GM20431 (cell line): ENCODE data around the gene DMPK.
"Not testable (repeated sequence)": the region's sequence is repeated elsewhere in the genome, so short reads cannot be mapped to it uniquely, and the experiment has no call there.

Source experiments
- in situ Hi-C: fragments of 300-500 bp; cut with MseI, MboI; formaldehyde crosslinking; loops from one replicate; pipeline ENCODE4 v1.15.0; 2020; ENCODE audit warnings: low sequenced_read_pairs; ENCODE audit not compliant: unreplicated experiment

Gene DMPK

GRCh38 chr19:45754323-45754722 lies 28.0 kb downstream of the DMPK start:
- in situ Hi-C loops, result no loop called here

- in situ Hi-C loops, result no loop called here
Measured at GRCh38 chr19:45753548-45753947, 28.7 kb downstream of the DMPK start.

DNA sequence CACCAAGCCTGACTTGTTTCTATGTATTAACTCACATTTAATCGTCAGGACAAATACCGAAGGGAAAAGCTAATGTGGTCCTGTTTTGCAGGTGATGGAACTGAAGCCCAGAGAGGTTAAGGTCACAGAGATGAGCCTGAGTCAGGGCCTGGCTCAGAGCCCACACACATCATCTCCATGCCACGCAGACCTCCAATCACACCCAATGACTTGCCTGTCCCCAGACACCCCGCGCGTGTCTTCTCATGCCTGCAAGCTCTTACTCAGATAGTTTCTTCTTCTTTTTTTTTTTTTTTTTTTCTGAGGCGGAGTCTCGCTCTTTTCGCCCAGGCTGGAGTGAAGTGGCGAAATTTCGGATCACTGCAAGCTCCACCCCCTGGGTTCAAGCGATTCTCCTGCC lies 29.7 kb downstream of the DMPK start:
- in situ Hi-C loops, result no loop called here

DNA sequence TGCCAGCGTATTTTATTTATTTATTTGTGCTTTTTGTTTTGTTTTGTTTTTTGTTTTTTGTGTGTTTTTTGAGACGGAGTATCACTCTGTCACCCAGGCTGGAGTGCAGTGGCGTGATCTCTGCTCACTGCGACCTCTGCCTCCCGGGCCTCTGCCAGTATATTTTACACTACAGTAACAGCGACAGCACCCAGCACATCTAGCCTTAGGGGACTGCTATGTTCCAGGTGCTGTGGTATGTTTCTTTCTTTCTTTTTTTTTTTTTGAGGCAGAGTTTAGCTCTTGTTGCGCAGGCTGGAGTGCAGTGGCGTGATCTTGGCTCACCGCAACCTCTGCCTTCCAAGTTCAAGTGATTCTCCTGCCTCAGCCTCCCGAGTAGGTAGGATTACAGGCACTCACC lies 30.8 kb downstream of the DMPK start:
- in situ Hi-C loops, result not testable (repeated sequence)

DNA sequence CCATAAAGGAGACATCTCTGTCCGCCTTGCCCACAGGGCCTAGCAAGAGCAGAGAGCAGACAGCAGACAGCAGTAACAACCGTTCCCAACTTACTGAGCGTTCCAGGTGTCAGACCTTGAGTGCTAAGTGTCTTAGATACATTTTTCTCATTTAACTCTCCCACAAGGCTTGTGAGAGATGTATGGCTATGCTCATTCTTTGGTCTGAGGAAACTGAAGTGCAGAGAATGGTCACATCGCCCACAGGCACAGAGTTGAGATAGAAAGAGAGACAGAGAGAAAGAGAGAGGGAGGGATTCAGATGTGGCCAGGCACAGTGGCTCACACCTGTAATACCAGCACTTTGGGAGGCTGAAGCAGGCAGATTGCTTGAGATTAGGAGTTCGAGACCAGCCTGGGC lies 34.8 kb downstream of the DMPK start:
- in situ Hi-C loops, result no loop called here

GRCh38 chr19:45746866-45747265 lies 35.4 kb downstream of the DMPK start:
- in situ Hi-C loops, result no loop called here

DNA sequence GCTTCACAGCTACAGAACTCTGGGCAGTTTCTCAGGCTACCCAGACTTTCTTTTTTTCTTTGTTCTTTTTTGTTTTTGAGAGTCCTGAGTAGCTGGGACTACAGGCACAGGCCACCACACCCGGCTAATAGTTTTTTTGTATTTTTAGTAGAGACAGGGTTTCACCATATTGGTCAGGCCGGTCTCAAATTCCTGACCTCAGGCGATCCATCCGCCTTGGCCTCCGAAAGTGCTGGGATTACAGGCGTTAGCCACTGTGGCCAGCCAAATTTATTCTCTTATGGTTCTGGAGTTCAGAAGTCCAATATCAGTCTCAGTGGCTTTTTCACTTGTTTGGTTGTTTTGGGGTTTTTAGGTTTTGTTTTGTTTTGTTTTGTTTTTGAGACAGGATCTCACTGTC lies 36.7 kb downstream of the DMPK start:
- in situ Hi-C loops, result no loop called here

DNA sequence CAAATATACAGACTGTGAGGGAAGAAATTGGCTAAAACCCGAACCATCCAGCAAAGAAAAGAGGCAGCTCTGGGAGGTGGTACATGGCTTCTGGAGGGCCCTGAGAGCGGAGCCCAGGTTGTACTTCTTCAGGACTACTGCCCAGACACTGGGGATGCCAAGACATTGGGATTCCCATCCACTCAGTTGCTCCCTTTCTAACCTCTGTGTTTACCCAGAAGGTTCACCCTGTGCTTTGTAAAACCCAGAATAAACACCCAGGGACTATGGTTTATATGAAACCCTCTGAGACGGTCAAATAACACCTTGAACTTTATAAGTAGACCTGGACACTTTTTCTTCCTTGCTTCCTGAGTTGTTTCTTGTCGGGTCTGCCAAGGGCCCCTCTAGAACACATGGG lies 39.3 kb downstream of the DMPK start:
- in situ Hi-C loops, result no loop called here

DNA sequence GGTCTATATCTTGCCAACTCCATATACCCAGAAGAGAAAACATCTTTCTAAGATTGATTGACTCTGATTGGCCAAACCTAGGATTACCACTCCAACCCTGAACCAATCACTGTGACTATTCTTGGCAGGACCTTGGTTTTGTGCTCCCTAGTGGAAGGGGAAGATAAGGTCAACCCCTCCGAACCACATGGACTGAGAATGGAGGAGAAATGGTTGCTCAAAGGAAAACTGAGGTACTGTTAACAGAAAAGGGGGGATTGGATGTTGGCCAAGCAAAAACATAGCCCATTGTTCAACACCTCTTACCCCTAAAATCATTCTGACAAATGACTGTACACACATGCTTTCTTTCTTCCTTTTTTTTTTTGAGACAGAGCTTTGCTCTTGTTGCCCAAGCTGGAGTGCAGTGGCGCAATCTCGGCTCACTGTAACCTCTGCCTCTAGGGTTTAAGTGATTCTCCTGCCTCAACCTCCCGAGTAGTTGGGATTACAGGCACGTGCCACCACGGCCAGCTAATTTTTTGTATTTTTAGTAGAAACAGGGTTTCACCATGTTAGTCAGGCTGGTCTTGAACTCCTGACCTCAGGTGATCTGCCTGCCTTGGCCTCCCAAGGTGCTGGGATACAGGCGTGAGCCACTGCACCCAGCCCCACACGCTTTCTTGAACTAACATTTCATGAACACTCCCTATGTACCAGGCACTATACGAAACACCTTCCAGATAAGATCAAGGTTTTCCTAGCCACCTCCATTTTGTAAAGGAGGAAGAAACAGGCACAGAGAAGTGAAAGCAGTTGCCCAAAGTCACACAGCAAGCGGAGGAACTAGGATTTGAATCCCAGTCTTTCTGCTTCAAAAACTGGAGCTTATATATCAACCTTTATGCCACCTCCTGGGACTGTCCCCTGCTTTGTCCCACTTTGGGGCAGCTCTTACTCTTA lies 42.5 kb downstream of the DMPK start:
- in situ Hi-C loops, result no loop called here

DNA sequence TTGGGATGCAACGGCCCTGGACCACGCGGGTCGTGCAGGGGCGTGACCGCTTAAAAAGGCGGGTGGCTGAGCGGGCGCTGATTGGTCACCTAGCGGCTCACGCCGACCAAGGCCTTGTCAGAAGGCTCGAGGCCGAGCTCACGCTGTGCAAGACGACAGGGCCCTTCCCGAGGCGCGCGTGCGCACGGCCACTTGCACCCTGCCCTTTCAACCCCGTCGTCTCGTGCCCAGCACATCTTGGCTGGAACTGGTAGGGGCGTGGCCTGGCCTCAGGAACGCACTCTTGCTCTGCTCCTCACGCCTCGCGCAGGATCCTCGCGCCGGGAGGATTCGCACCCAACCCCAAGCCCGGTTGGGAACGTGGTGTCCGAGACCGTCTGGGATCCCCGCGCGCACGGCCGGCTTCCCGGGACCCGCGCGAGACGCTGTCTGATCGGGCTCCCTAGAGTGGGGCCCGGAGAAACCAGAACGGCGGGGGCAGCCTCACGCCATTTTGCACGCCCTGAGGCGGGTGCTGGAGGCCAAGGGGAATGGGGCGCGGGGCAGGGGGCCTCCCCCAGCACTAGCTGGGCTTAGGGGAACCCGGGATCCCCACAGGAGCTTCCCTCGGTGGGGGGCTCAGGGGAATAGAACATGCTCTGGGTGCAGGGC lies 49.0 kb downstream of the DMPK start, which contains the start of gene MEIOSIN:
MEIOSIN (plus strand) TSS at position 280 of the 651 bp plus-strand sequence. CDS start 1,938 bp downstream, outside the sequence.
- in situ Hi-C loops, result no loop called here

- in situ Hi-C loops, result no loop called here
Measured at GRCh38 chr19:45730368-45731288, 51.7 kb downstream of the DMPK start, which contains the start of gene FBXO46. Gene FBXO46, minus strand, starts transcription at chr19:45730896. Its CDS starts 17,401 bp downstream, at chr19:45713495.

GRCh38 chr19:45729800-45730290 lies 52.4 kb downstream of the DMPK start:
- in situ Hi-C loops, result no loop called here

GRCh38 chr19:45728683-45729082 lies 53.6 kb downstream of the DMPK start:
- in situ Hi-C loops, result not testable (repeated sequence)

DNA sequence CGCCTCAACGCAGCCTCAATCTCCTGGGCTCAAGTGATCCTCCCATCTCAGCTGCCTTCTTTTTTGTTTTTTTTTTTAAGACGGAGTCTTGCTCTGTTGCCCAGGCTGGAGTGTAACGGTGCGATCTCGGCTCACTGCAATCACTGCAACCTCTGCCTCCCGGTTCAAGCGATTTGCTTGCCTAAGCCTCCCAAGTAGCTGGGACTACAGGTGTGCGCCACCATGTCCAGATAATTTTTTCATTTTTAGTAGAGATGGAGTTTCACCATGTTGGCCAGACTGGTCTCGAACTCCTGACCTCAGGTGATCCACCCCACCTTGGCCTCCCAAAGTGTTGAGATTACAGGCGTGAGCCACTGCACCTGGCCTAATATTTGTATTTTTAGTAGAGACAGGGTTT lies 62.2 kb downstream of the DMPK start:
- in situ Hi-C loops, result not testable (repeated sequence)
